Measurements from ENCODE around the gene NIPAL3. TPM values are rescaled to one million over a fixed set of nuclear protein-coding genes. Genes with fewer than 3 reads are reported as not detected.
"Not testable (repeated sequence)": the region's sequence is repeated elsewhere in the genome, so short reads cannot be mapped to it uniquely, and the experiment has no call there.

The NIPAL3 gene
- total RNA-seq, 4 donors from 2014 or later, result 17.8 to 38.0 (median 27.0) TPM

DNA sequence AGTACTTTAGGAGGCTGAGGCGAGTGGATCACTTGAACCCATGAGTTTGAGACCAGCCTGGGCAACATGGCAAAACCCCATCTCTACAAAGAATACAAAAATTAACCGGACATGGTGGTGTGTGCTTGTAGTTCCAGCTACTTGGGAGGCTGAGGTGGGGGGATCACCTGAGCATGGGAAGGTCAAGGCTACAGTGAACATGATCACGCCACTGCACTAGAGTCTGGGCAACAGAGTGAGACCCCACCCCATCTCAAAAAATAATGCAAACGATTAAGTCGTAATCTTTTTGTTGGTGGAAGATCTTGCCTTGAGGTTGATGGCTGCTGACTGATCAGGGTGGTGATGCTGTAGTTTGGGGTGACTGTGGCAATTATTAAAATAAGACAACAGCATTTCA lies 93.3 kb downstream of the NIPAL3 start:
- DNase-seq (ENCODE audit: low spot score) (no peak), ATAC-seq (ENCODE audit: low FRiP score) (no peak)
- TF ChIP-seq, protein P1, sequence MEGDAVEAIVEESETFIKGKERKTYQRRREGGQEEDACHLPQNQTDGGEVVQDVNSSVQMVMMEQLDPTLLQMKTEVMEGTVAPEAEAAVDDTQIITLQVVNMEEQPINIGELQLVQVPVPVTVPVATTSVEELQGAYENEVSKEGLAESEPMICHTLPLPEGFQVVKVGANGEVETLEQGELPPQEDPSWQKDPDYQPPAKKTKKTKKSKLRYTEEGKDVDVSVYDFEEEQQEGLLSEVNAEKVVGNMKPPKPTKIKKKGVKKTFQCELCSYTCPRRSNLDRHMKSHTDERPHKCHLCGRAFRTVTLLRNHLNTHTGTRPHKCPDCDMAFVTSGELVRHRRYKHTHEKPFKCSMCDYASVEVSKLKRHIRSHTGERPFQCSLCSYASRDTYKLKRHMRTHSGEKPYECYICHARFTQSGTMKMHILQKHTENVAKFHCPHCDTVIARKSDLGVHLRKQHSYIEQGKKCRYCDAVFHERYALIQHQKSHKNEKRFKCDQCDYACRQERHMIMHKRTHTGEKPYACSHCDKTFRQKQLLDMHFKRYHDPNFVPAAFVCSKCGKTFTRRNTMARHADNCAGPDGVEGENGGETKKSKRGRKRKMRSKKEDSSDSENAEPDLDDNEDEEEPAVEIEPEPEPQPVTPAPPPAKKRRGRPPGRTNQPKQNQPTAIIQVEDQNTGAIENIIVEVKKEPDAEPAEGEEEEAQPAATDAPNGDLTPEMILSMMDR (IDR thresholded peaks at IDR 0.05), result no peak

DNA sequence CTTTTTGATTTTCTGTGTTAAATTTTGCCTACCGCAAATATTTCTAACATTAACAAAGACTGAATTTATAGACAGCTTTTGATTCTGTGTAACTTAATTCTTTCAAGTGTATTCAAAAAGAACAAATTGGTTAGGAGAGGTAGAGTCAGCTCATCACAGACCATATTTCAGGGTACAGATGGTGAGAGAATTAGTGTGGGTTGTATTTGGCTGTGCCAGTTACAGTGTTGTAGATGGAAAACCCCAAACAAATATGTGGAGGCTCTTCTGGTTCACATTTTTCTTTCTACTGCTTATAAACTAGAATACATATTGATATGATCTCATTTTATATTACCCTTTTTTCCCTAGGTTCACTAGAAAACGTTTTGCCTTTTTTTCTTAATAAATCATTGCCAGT lies 98.1 kb downstream of the NIPAL3 start:
- TF ChIP-seq, protein P1 (IDR thresholded peaks at IDR 0.05), result no peak
- ATAC-seq (ENCODE audit: low FRiP score), result no peak
- no peak for DNase-seq (ENCODE audit: low spot score)

DNA sequence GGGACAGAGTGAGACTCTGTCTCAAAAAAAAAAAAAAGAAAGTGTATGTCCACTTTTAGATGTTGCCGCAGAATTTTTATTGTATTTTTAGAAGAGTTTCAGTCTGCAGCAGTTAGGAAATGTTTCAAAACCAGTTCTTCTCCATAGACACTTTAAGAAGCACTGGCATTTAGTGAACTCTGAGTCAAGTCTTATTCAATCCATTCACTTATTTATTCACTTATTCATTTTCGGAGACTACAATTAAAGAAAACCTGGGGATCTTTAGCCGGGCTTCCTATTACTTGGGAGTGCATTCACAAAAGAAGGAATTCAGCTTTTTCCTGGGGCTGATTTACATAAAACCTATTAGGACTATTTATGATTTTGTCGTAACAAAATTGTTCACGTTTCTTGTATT lies 99.3 kb downstream of the NIPAL3 start:
- TF ChIP-seq, protein P1 (IDR thresholded peaks at IDR 0.05), result no peak
- DNase-seq (ENCODE audit: low spot score), result no peak
- ATAC-seq (ENCODE audit: low FRiP score), result no peak

DNA sequence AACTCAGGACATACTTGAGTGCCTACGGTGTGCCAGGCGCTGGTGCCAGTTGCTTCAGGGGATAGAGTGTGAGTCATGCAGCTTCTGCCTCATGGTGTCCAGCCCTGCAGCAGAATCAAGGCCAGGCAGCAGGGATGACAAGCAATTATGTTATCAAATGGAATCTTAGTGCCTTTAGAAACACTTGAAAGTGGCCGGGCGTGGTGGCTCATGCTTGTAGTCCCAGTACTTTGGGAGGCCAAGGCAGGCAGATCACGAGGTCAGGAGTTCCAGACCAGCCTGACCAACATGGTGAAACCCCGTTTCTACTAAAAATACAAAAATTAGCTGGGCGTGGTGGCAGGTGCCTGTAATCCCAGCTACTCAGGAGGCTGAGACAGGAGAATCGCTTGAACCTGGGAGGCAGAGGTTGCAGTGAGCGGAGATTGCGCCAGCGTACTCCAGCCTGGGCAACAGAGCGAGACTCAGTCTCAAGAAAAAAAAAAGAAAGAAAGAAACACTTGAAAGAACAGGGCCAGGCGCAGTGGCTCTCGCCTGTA lies 100.1 kb downstream of the NIPAL3 start:
- not testable (repeated sequence) for DNase-seq (ENCODE audit: low spot score); ATAC-seq (ENCODE audit: low FRiP score)

DNA sequence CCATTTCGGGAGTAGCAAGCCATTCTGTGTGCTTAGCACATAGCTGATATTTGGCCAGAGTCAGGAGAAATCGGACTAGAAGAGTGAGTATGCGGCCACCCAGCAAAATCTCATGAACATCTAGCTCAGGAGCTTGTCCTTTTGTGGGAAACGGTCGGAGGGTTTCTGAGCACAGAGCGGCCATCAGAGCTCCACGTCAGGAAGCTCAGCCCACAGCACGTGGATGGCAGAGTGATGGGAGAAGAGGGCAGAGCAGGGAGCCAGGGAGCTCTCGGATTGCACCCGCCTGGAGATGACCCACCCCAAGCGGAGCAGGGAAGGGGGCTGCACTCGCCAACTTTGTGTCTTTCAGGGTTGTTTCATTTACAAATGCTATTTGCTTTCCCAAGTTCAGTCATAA lies 100.9 kb downstream of the NIPAL3 start:
- TF ChIP-seq, protein P1 (IDR thresholded peaks at IDR 0.05), result no peak
- ATAC-seq (ENCODE audit: low FRiP score) (no peak), DNase-seq (ENCODE audit: low spot score) (no peak)

DNA sequence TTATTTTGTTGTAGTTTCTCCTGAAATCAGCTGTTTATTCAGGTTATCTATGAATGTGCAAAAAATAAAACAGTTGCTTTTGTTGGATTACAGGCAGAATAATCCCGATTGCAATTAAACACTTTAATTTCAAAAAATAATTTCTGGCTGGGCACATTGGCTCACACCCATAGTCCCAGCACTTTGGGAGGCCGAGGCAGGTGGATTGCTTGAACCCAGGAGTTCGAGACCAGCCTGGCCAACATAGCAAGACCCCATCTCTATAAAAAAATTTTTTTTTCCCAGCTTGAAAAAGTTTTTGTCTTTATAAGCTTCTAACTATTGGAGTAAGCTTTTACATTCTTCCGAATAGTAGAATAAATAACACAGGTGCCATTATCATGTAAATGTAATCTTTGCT lies 102.3 kb downstream of the NIPAL3 start:
- DNase-seq (ENCODE audit: low spot score) (no peak), ATAC-seq (ENCODE audit: low FRiP score) (no peak)
- TF ChIP-seq, protein P1 (IDR thresholded peaks at IDR 0.05), result no peak

DNA sequence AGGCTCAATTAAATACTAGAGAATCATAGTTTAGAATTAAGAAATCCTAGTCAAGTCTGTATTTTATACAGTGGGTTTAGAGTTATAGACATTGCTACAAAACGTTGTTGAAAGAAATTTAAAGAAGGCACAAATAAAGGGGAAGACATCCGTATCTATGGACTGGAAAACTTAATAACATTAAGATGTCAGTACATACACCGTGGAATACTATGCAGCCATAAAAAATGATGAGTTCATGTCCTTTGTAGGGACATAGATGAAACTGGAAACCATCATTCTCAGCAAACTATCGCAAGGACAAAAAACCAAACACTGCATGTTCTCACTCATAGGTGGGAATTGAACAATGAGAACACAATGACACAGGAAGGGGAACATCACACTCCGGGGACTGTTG lies 104.7 kb downstream of the NIPAL3 start:
- not testable (repeated sequence) for ATAC-seq (ENCODE audit: low FRiP score); DNase-seq (ENCODE audit: low spot score)

Other genes starting within 250 kb of the NIPAL3 start
- 1 to 10 TPM in 3 of 4 donors, not detected in 1; 1.1 to 4.6 (median 1.8) TPM for gene IFNLR1, start 228.5 kb upstream of the NIPAL3 start, total RNA-seq
- 1 to 10 TPM in 1 of 4 donors, under 1 TPM in 3; 0.44 to 3.3 (median 0.66) TPM for gene GRHL3, start 96.4 kb upstream of the NIPAL3 start, total RNA-seq
- gene STPG1, start 2.0 kb upstream of the NIPAL3 start, total RNA-seq, result 1 to 10 TPM; 2.2 to 5.1 (median 3.5) TPM
- gene RCAN3, start 87.0 kb downstream of the NIPAL3 start, total RNA-seq, result 10 to 100 TPM in 1 of 4 donors, 1 to 10 TPM in 3; 2.9 to 10.1 (median 4.1) TPM
- gene NCMAP, start 140.3 kb downstream of the NIPAL3 start, total RNA-seq, result under 1 TPM in 1 of 4 donors, not detected in 3; 0.16 TPM
- 100 to 1,000 TPM in 1 of 4 donors, 10 to 100 TPM in 3; 61.6 to 101 (median 89.0) TPM for gene SRRM1, start 227.5 kb downstream of the NIPAL3 start, total RNA-seq